Common myeloid progenitor, CD34-positive (primary cell): ENCODE data around the gene CKAP5.

ENCODE experiments used
- CTCF ChIA-PET: fragments of 350-600 bp; sonication (Branson Sonifier 250); formaldehyde crosslinking; loops from one replicate; lab custom pipeline; 2021; ENCODE audit warnings: antibody characterized with exemption; lab: Charles Lee
- POLR2A ChIA-PET: fragments of 350-600 bp; sonication (Branson Sonifier 250); formaldehyde crosslinking; loops from one replicate; lab custom pipeline; 2021; ENCODE audit warnings: antibody characterized with exemption; lab: Charles Lee
- DNase-seq, 3 donors: peaks; one replicate each; pipeline versions ENCODE4 v3.0.0 to v3.0.0-alpha.2; 2013
- H3K27ac ChIP-seq, 2 experiments: 1 replicate in 1 of 2; 2 replicates in 1 of 2; pipeline ENCODE4 v1.7.0; 2013; ENCODE audit warnings: inconsistent platforms in 2 of 2, low read length in 2 of 2, mild to moderate bottlenecking in 2 of 2, low read depth in 1 of 2, moderate library complexity in 1 of 2; ENCODE audit not compliant: severe bottlenecking in 2 of 2, insufficient read depth in 1 of 2, poor library complexity in 1 of 2
- H3K27me3 ChIP-seq, 5 experiments: replicated peaks in 2 of 5; 1 replicate in 3 of 5; 2 replicates in 2 of 5; pipeline versions ENCODE4 v1.6.1 to v1.7.0; 2013; ENCODE audit warnings: low read length in 4 of 5, mild to moderate bottlenecking in 2 of 5, moderate library complexity in 2 of 5, inconsistent platforms in 1 of 5; ENCODE audit not compliant: insufficient read depth in 5 of 5, control insufficient read depth in 4 of 5
- H3K36me3 ChIP-seq, 4 experiments: 1 replicate in 2 of 4; 2 replicates in 2 of 4; pipeline versions ENCODE4 v1.6.1 to v1.7.0; 2013; ENCODE audit warnings: low read length in 3 of 4, control low read depth in 1 of 4, mild to moderate bottlenecking in 1 of 4; ENCODE audit not compliant: control insufficient read depth in 4 of 4, insufficient read depth in 4 of 4
- H3K4me1 ChIP-seq, 4 experiments: 1 replicate in 3 of 4; 2 replicates in 1 of 4; pipeline versions ENCODE4 v1.6.1 to v1.7.1; 2013; ENCODE audit warnings: low read length in 3 of 4, mild to moderate bottlenecking in 3 of 4, control low read depth in 1 of 4, inconsistent platforms in 1 of 4, moderate library complexity in 1 of 4; ENCODE audit not compliant: control insufficient read depth in 4 of 4, insufficient read depth in 4 of 4; ENCODE audit errors: control extremely low read depth in 1 of 4
- H3K4me3 ChIP-seq, 7 experiments: 1 replicate in 4 of 7; 2 replicates in 3 of 7; pipeline versions ENCODE4 v1.5.1 to v1.7.0; 2013; ENCODE audit warnings: mild to moderate bottlenecking in 7 of 7, low read length in 6 of 7, moderate library complexity in 6 of 7, inconsistent platforms in 2 of 7, low read depth in 2 of 7, control low read depth in 1 of 7; ENCODE audit not compliant: insufficient read depth in 4 of 7, control insufficient read depth in 1 of 7; ENCODE audit errors: extremely low read depth in 1 of 7
- H3K9me3 ChIP-seq, 5 experiments: 1 replicate in 4 of 5; 2 replicates in 1 of 5; pipeline versions ENCODE4 v1.6.1 to v1.7.1; 2013; ENCODE audit warnings: low read length in 4 of 5, mild to moderate bottlenecking in 2 of 5, inconsistent platforms in 1 of 5, low read depth in 1 of 5, moderate library complexity in 1 of 5; ENCODE audit not compliant: control insufficient read depth in 4 of 5, insufficient read depth in 2 of 5; ENCODE audit errors: control extremely low read depth in 1 of 5
- WGBS: methylation state at CpG from one replicate; pipeline ENCODE4 v1.1.5; 2013; ENCODE audit not compliant: insufficient coverage; 5-methylcytosine and 5-hydroxymethylcytosine counted together

The CKAP5 gene

GRCh38 chr11:46855863-46856262, 9.8 kb upstream of the CKAP5 start:
- Histone ChIP-seq H3K4me1 (peaks cover 12 to 30% (median 16%) of the 10 kb centered on the region in 4 experiments), H3K9me3 (no peaks in the 10 kb centered on the region), H3K36me3 (no peaks in the 10 kb centered on the region), H3K4me3 (no peak overlapping the region), H3K27ac (no peak overlapping the region), H3K27me3 (no peaks in the 10 kb centered on the region)
- POLR2A ChIA-PET, result no interaction called here
- CTCF ChIA-PET, result interaction anchor here (0.9 to 1.2 kb wide), 3 partner anchors 9 to 26 kb away, joined by 3 read pairs; no protein-coding TSS in a partner anchor
- DNase-seq, result no peak
- WGBS, result 87% methylated on average over 2 of the region's 2 CpGs

- H3K27me3 ChIP-seq, result no peaks in the 10 kb centered on the region
- H3K36me3 ChIP-seq, result no peaks in the 10 kb centered on the region
- H3K9me3 ChIP-seq, result no peaks in the 10 kb centered on the region
- no peak for DNase-seq
- POLR2A ChIA-PET, result no interaction called here
- H3K27ac ChIP-seq, result no peak overlapping the region
- CTCF ChIA-PET, result interaction anchor here (1.2 to 1.5 kb wide), 2 partner anchors 9 to 40 kb away, joined by 3 read pairs; no protein-coding TSS in a partner anchor
- H3K4me1 ChIP-seq, result peaks cover 12 to 30% (median 16%) of the 10 kb centered on the region in 4 experiments
- WGBS, result 100% methylated on average over 2 of the region's 3 CpGs
- H3K4me3 ChIP-seq, result no peak overlapping the region
Measured at GRCh38 chr11:46855167-46855566, 9.1 kb upstream of the CKAP5 start.

- Histone ChIP-seq H3K9me3 (no peaks in the 10 kb centered on the region), H3K27ac (no peak overlapping the region), H3K36me3 (no peaks in the 10 kb centered on the region), H3K27me3 (no peaks in the 10 kb centered on the region), H3K4me3 (no peak overlapping the region), H3K4me1 (peaks cover 15 to 22% (median 18%) of the 10 kb centered on the region in 4 experiments)
- POLR2A ChIA-PET, result no interaction called here
- CTCF ChIA-PET, result no interaction called here
- 95% methylated on average over 7 of the region's 10 CpGs for WGBS
- DNase-seq, result no peak
Measured at GRCh38 chr11:46850829-46851380, 4.8 kb upstream of the CKAP5 start.

DNA sequence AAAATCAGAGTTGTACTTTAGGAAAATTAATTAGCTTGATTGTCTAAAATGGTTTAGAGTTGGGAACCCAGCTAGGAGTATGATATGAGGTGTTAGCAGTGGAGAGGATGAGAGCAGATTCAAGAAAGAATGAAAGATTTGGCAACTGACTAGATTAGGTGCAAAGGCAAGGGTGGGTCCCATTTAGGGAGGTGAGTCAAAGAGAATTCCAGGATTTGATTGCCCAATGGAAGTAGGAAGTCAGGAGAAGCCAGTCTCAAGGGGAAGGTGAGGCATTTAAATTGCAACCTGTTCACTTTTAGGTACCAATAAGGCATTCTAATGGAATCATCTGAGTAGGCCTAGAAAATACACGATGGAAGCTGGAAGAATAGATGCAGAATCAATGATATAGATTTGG, 3.6 kb upstream of the CKAP5 start:
- CTCF ChIA-PET, result no interaction called here
- no peaks in the 10 kb centered on the region for H3K27me3 ChIP-seq

DNA sequence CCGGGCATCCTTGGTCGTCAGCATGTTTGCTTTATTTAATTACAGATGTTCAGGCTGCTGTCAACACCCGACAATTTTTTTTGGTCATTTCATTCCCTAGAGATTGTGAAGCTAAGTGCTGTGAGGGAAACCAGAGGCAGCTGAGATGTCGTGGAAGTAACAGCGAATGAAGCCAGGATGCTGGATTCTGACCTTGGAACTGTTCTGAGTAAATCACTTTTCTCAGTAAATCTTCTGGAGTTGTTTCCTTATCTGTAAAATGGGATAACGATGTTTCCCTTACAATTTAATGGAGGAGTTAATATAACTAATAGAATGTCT, 390 bp upstream of the CKAP5 start:
- no peaks in the 10 kb centered on the region for H3K27me3 ChIP-seq
- CTCF ChIA-PET, result no interaction called here
- no peak for DNase-seq
- peaks cover 8 to 18% (median 13%) of the 10 kb centered on the region in 4 experiments for H3K4me1 ChIP-seq
- POLR2A ChIA-PET, result no interaction called here
- H3K4me3 ChIP-seq, result peak overlapping the region; percentile 81 to 97 (median 88)
- WGBS, result 4% methylated on average over 5 of the region's 6 CpGs
- H3K27ac ChIP-seq, result no peak overlapping the region
- peaks cover 0 to 6% (median 0%) of the 10 kb centered on the region in 4 experiments for H3K36me3 ChIP-seq
- H3K9me3 ChIP-seq, result no peaks in the 10 kb centered on the region

More for the DNA sequence above, 3.6 kb upstream of the CKAP5 start:
- WGBS, result 100% methylated on average over 1 of the region's 1 CpG
- POLR2A ChIA-PET, result no interaction called here
- Histone ChIP-seq H3K9me3 (no peaks in the 10 kb centered on the region), H3K36me3 (no peaks in the 10 kb centered on the region), H3K4me1 (peaks cover 19 to 28% (median 24%) of the 10 kb centered on the region in 4 experiments), H3K4me3 (no peak overlapping the region), H3K27ac (no peak overlapping the region)
- DNase-seq, result no peak

DNA sequence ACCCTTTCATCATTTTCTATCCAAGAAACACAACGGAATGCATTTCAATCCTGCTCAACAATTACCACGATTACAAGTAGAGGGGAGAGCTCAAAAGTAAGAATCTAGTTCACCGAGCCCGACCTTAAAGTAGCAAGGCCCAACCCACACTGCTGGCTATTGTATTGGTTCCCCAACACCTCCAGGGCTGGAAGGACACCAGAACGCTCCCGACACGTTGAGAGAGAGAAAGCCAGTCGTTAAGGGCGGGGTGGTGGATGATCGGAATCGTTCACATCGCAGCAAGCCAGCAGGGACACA, 690 bp downstream of the CKAP5 start:
- H3K4me3 ChIP-seq, result peak overlapping the region; percentile 81 to 97 (median 88)
- H3K36me3 ChIP-seq, result peaks cover 0 to 10% (median 0%) of the 10 kb centered on the region in 4 experiments
- POLR2A ChIA-PET, result no interaction called here
- CTCF ChIA-PET, result interaction anchor here (0.6 to 1.6 kb wide), 3 partner anchors 9 to 19 kb away, joined by 3 to 6 read pairs (median 3); no protein-coding TSS in a partner anchor
- DNase-seq, result peak in 1 of 3 donors; percentile 22
- H3K9me3 ChIP-seq, result no peaks in the 10 kb centered on the region
- H3K27ac ChIP-seq, result peak overlapping the region; percentile 71 to 88
- no peaks in the 10 kb centered on the region for H3K27me3 ChIP-seq
- under 1% methylated on average over 12 of the region's 12 CpGs for WGBS
- peaks cover 8 to 18% (median 13%) of the 10 kb centered on the region in 4 experiments for H3K4me1 ChIP-seq

GRCh38 chr11:46840116-46840515, 6.0 kb downstream of the CKAP5 start:
- ChIA-PET POLR2A (no interaction called here), CTCF (no interaction called here)
- no peak for DNase-seq
- H3K4me1 ChIP-seq, result peaks cover 3 to 16% (median 7%) of the 10 kb centered on the region in 4 experiments
- no peak overlapping the region for H3K27ac ChIP-seq
- H3K27me3 ChIP-seq, result no peaks in the 10 kb centered on the region
- no peaks in the 10 kb centered on the region for H3K9me3 ChIP-seq
- peaks cover 0 to 10% (median under 1%) of the 10 kb centered on the region in 4 experiments for H3K36me3 ChIP-seq
- H3K4me3 ChIP-seq, result no peak overlapping the region
